GM13977 (cell line): Measurements from ENCODE around the gene TPH1.

ENCODE experiments used
- DNase-seq: peaks from one replicate; pipeline ENCODE4 v3.0.0; 2012; ENCODE audit warnings: low spot score
- in situ Hi-C: fragments of 300-500 bp; cut with MboI; formaldehyde crosslinking; loops from one replicate; pipeline ENCODE4 v1.12.0; 2022; ENCODE audit warnings: low sequenced_read_pairs, low pct_unique_long_range_greater_than_20kb, mixed read lengths, inconsistent platforms; ENCODE audit not compliant: unreplicated experiment
- TF ChIP-seq, protein P1 (sequence below): IDR thresholded peaks from 2 replicates; pipeline ENCODE4 v1.5.1; 2012; ENCODE audit warnings: mild to moderate bottlenecking, control low read depth; ENCODE audit not compliant: insufficient read depth; ENCODE audit errors: extremely low read depth, missing control alignments

TPH1 gene

DNA sequence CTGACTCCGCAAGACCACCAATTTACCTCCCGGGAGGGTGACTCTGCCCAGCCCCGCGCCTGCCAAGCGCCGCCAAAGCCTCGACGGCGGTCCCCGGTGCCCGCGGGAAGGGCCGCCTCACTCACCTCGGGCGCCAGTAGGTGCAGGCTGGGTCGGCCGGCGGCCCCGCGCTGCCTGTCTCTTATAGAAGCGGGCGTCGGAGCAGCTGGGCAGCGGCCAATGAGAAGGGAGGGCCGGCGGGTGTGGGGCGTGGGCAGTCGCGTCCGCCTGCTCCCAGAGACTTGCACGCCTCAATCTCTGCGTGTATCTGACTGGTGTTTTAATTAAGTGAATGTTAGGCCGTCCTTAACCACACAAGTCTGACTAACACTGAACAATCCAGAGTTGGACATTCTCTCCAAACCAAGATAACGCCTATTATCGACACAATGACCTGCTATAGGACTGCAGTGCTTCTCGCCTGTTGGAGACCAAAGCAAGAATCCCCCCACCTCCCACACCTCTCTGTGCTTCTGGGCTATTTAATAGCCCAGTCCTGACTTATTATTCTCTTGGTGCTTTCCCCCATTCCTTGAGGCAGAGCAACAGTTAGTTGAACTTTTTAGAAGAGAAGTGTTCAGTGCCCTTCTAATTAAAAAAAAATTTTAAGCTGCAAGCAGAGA lies at the start of gene TPH1:
Gene TPH1 (minus strand): TSS at position 154 of the 662 bp plus-strand sequence. CDS start 5,507 bp downstream, outside the sequence.
- DNase-seq: no peak
- TF ChIP-seq, protein P1, sequence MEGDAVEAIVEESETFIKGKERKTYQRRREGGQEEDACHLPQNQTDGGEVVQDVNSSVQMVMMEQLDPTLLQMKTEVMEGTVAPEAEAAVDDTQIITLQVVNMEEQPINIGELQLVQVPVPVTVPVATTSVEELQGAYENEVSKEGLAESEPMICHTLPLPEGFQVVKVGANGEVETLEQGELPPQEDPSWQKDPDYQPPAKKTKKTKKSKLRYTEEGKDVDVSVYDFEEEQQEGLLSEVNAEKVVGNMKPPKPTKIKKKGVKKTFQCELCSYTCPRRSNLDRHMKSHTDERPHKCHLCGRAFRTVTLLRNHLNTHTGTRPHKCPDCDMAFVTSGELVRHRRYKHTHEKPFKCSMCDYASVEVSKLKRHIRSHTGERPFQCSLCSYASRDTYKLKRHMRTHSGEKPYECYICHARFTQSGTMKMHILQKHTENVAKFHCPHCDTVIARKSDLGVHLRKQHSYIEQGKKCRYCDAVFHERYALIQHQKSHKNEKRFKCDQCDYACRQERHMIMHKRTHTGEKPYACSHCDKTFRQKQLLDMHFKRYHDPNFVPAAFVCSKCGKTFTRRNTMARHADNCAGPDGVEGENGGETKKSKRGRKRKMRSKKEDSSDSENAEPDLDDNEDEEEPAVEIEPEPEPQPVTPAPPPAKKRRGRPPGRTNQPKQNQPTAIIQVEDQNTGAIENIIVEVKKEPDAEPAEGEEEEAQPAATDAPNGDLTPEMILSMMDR: no peak
- in situ Hi-C loops: no loop called here

DNA sequence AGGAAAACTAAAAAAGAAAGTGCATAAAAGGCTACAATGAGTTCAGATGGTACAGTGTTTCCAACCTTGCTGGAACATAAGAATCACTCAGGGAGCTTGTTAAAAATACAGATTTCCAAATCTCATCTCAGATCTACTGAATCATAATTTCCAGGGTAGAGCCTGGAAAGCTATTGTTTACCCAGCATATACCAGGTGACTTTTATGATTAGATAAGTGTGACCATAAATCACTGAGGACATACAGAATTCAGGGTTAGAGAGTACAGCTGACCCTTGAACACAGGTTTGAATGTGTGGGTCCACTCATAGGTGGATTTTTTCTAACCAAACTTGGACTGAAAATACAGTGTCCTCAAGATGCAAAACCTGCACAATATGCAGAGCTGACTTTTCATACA lies 47.9 kb upstream of the TPH1 start:
- in situ Hi-C loops: no loop called here

GRCh38 chr11:18091731-18092130 lies 45.7 kb upstream of the TPH1 start:
- TF ChIP-seq, protein P1: no peak
- in situ Hi-C loops: no loop called here
- DNase-seq: no peak

More for the DNA sequence above, 47.9 kb upstream of the TPH1 start:
- TF ChIP-seq, protein P1: no peak
- no peak for DNase-seq

DNA sequence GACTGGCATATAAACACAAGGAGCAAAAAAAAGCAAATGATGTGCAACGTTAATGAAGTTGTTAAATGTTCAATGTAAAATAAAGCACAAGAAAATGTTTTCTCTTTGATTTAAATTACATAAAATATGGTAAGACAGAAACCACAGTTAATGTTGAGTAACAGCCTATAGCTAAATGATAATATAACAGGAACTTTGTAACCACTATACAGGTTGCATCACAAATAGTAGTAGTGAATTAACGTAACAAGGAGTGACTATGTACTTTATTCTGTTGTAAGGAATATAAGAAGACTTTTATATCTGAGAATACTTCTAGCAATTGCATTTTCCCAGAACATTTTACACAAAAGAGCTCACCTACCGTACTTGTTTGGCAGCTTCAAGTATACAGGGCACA lies 42.9 kb upstream of the TPH1 start:
- DNase-seq: no peak
- in situ Hi-C loops: no loop called here

DNA sequence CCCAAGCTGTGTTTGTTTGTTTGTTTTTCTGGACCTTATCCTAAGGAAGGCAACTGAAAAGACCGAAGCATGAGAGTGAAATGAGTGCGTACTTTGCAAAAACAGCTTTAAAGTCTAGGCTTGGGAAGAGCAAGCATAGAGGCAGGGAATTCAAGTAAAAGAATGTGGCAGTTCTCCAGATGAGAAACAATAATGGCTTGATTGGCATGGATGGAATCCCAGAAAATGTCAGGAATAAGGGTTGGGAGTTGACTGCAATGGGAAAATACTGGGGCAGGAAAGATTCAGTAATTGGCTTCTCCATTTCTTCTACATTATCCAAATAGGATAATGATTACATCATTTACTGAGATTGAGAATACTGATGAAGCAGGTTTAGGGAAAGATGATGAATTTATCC lies 42.3 kb upstream of the TPH1 start:
- TF ChIP-seq, protein P1: no peak
- in situ Hi-C loops: no loop called here

More for the DNA sequence above, 42.9 kb upstream of the TPH1 start:
- TF ChIP-seq, protein P1: no peak

DNA sequence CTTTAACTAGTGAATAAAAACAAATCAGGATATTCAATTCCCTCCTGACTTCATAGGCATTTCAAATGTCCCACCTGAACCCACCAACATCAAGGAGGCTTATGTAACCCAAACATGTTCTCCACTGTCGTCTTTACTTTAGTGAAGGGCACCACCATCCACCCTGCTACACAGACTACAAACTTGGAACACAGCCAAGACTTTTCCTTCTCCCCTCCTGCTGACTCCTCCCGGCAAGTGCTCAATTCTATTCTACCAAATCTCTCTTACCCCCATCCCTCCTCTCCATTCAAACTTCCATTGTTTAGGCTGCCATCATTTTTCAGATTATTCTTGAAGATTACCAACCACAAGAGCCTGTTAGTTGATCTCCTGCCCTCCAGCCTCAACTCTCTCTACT lies 35.5 kb upstream of the TPH1 start:
- in situ Hi-C loops: no loop called here
- no peak for DNase-seq
- TF ChIP-seq, protein P1: no peak

More for the DNA sequence above, 42.3 kb upstream of the TPH1 start:
- DNase-seq: no peak
